ENCODE data around the gene WFIKKN2. TPM values are rescaled to one million over a fixed set of nuclear protein-coding genes. Genes with fewer than 3 reads are reported as not detected.
A peak's percentile ranks its signal among the peaks of the same experiment; 100 is the strongest.

Gene WFIKKN2
- total and polyA plus RNA-seq, 2 of the 13 experiments (the other 11 are each of a cell fraction or from before 2014, with no cell fraction given) = not detected

- TF ChIP-seq, protein P1, sequence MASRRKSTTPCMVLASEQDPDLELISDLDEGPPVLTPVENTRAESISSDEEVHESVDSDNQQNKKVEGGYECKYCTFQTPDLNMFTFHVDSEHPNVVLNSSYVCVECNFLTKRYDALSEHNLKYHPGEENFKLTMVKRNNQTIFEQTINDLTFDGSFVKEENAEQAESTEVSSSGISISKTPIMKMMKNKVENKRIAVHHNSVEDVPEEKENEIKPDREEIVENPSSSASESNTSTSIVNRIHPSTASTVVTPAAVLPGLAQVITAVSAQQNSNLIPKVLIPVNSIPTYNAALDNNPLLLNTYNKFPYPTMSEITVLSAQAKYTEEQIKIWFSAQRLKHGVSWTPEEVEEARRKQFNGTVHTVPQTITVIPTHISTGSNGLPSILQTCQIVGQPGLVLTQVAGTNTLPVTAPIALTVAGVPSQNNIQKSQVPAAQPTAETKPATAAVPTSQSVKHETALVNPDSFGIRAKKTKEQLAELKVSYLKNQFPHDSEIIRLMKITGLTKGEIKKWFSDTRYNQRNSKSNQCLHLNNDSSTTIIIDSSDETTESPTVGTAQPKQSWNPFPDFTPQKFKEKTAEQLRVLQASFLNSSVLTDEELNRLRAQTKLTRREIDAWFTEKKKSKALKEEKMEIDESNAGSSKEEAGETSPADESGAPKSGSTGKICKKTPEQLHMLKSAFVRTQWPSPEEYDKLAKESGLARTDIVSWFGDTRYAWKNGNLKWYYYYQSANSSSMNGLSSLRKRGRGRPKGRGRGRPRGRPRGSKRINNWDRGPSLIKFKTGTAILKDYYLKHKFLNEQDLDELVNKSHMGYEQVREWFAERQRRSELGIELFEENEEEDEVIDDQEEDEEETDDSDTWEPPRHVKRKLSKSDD (CRISPR knock-in tag; IDR thresholded peaks at IDR 0.05; ENCODE audit: low read depth) = no peak
- peak; percentile 67; the same call in 1 of the 2 replicates for TF ChIP-seq HNF4G (IDR thresholded peaks at IDR 0.05; ENCODE audit: borderline replicate concordance, low read depth, low read length)
- TF ChIP-seq HNF4G (CRISPR knock-in tag; IDR thresholded peaks at IDR 0.05; ENCODE audit: borderline replicate concordance, low read depth) = no peak
- no peak for TF ChIP-seq MBNL3 (CRISPR knock-in tag; conservative IDR thresholded peaks at IDR 0.05)
- TF ChIP-seq ZNF264 (CRISPR knock-in tag; IDR thresholded peaks at IDR 0.05) = peak; percentile 56; the same call in 1 of the 2 replicates
- TF ChIP-seq, protein P2, sequence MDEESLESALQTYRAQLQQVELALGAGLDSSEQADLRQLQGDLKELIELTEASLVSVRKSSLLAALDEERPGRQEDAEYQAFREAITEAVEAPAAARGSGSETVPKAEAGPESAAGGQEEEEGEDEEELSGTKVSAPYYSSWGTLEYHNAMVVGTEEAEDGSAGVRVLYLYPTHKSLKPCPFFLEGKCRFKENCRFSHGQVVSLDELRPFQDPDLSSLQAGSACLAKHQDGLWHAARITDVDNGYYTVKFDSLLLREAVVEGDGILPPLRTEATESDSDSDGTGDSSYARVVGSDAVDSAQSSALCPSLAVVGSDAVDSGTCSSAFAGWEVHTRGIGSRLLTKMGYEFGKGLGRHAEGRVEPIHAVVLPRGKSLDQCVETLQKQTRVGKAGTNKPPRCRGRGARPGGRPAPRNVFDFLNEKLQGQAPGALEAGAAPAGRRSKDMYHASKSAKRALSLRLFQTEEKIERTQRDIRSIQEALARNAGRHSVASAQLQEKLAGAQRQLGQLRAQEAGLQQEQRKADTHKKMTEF (CRISPR knock-in tag; IDR thresholded peaks at IDR 0.05) = no peak
- no peak; the same call in 1 of the 2 replicates for TF ChIP-seq ZNF501 (CRISPR knock-in tag; IDR thresholded peaks at IDR 0.05)
- TF ChIP-seq, protein P3, sequence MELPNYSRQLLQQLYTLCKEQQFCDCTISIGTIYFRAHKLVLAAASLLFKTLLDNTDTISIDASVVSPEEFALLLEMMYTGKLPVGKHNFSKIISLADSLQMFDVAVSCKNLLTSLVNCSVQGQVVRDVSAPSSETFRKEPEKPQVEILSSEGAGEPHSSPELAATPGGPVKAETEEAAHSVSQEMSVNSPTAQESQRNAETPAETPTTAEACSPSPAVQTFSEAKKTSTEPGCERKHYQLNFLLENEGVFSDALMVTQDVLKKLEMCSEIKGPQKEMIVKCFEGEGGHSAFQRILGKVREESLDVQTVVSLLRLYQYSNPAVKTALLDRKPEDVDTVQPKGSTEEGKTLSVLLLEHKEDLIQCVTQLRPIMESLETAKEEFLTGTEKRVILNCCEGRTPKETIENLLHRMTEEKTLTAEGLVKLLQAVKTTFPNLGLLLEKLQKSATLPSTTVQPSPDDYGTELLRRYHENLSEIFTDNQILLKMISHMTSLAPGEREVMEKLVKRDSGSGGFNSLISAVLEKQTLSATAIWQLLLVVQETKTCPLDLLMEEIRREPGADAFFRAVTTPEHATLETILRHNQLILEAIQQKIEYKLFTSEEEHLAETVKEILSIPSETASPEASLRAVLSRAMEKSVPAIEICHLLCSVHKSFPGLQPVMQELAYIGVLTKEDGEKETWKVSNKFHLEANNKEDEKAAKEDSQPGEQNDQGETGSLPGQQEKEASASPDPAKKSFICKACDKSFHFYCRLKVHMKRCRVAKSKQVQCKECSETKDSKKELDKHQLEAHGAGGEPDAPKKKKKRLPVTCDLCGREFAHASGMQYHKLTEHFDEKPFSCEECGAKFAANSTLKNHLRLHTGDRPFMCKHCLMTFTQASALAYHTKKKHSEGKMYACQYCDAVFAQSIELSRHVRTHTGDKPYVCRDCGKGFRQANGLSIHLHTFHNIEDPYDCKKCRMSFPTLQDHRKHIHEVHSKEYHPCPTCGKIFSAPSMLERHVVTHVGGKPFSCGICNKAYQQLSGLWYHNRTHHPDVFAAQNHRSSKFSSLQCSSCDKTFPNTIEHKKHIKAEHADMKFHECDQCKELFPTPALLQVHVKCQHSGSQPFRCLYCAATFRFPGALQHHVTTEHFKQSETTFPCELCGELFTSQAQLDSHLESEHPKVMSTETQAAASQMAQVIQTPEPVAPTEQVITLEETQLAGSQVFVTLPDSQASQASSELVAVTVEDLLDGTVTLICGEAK (IDR thresholded peaks at IDR 0.05) = no peak
- TF ChIP-seq, protein P3 (CRISPR knock-in tag; IDR thresholded peaks at IDR 0.05) = peak; percentile 15; the same call in 1 of the 2 replicates
- TF ChIP-seq ZSCAN31 (CRISPR knock-in tag; IDR thresholded peaks at IDR 0.05; ENCODE audit: low read depth) = no peak
- no peak for TF ChIP-seq HOXA9 (CRISPR knock-in tag; IDR thresholded peaks at IDR 0.05; ENCODE audit: borderline replicate concordance)
- TF ChIP-seq SRSF1 (optimal IDR thresholded peaks at IDR 0.05; ENCODE audit: low read depth, low read length) = no peak
- TF ChIP-seq, protein P4, sequence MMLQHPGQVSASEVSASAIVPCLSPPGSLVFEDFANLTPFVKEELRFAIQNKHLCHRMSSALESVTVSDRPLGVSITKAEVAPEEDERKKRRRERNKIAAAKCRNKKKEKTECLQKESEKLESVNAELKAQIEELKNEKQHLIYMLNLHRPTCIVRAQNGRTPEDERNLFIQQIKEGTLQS (CRISPR knock-in tag; IDR thresholded peaks at IDR 0.05) = no peak
- TF ChIP-seq RBAK (CRISPR knock-in tag; IDR thresholded peaks at IDR 0.05) = no peak
- TF ChIP-seq ZNF282 (IDR thresholded peaks at IDR 0.05; ENCODE audit: partially characterized antibody) = no peak
- TF ChIP-seq ZNF567 (CRISPR knock-in tag; IDR thresholded peaks at IDR 0.05; ENCODE audit: borderline replicate concordance) = no peak
- TF ChIP-seq ZKSCAN5 (CRISPR knock-in tag; IDR thresholded peaks at IDR 0.05) = no peak
Observed at GRCh38 chr17:50889528-50890118, 54.2 kb downstream of the WFIKKN2 start (continued).
